HG02571 (cell line): ENCODE measurements around the gene NACC2.

Experiments used
- ATAC-seq: cut with Tn5 transposase; IDR thresholded peaks from one replicate; pipeline ENCODE4 v1.9.1; 2021; ENCODE audit warnings: mild to moderate bottlenecking, moderate library complexity; ENCODE audit not compliant: unreplicated experiment

The NACC2 gene

GRCh38 chr9:136129176-136129575 lies 34.1 kb upstream of the NACC2 start:
- no peak for ATAC-seq

- no peak for ATAC-seq
Observed at GRCh38 chr9:136128436-136128835, 33.3 kb upstream of the NACC2 start.

GRCh38 chr9:136127313-136127712 lies 32.2 kb upstream of the NACC2 start:
- no peak for ATAC-seq

- ATAC-seq, result no peak
Observed at GRCh38 chr9:136124976-136125692, 30.0 kb upstream of the NACC2 start.

GRCh38 chr9:136122425-136123383 lies 27.6 kb upstream of the NACC2 start:
- no peak for ATAC-seq

GRCh38 chr9:136121801-136122200 lies 26.7 kb upstream of the NACC2 start:
- no peak for ATAC-seq

- no peak for ATAC-seq
Observed at GRCh38 chr9:136120438-136120844, 25.4 kb upstream of the NACC2 start.

- no peak for ATAC-seq
Observed at GRCh38 chr9:136119883-136120393, 24.8 kb upstream of the NACC2 start.

- ATAC-seq, result peak; percentile 0
Observed at GRCh38 chr9:136119061-136119882, 24.2 kb upstream of the NACC2 start.

- peak; percentile 72 for ATAC-seq
Observed at GRCh38 chr9:136118320-136119060, 23.4 kb upstream of the NACC2 start, which contains the start of gene TMEM250. TMEM250 (minus strand) TSS chr9:136118875; CDS start chr9:136116900, 1,975 bp downstream.

- peak; percentile 1 for ATAC-seq
Observed at GRCh38 chr9:136117916-136118319, 22.8 kb upstream of the NACC2 start.

GRCh38 chr9:136117291-136117915 lies 22.3 kb upstream of the NACC2 start:
- ATAC-seq, result no peak

- ATAC-seq, result no peak
Observed at GRCh38 chr9:136116360-136117098, 21.4 kb upstream of the NACC2 start.

- ATAC-seq, result no peak
Observed at GRCh38 chr9:136115641-136116359, 20.7 kb upstream of the NACC2 start.

- no peak for ATAC-seq
Observed at GRCh38 chr9:136115206-136115605, 20.1 kb upstream of the NACC2 start.

- no peak for ATAC-seq
Observed at GRCh38 chr9:136114610-136115009, 19.5 kb upstream of the NACC2 start.

- ATAC-seq, result no peak
Observed at GRCh38 chr9:136112541-136112940, 17.5 kb upstream of the NACC2 start.

- ATAC-seq, result no peak
Observed at GRCh38 chr9:136111910-136112309, 16.8 kb upstream of the NACC2 start.
